Stimulated activated CD4-positive, alpha-beta T cell treated with anti-CD3 and anti-CD28 coated beads, Interleukin-12 subunit alpha, Interleukin-12 subunit beta, amount 100 ng/mL, for 24 hours (primary cell): ENCODE measurements around the gene MORN3.
"Not testable (repeated sequence)": the region's sequence is repeated elsewhere in the genome, so short reads cannot be mapped to it uniquely, and the experiment has no call there.

Experiments
- DNase-seq, 2 experiments: peaks; one replicate each; pipeline ENCODE4 v3.0.0-alpha.2; 2020; ENCODE audit warnings: low read depth in 2 of 2

Gene MORN3, protein sequence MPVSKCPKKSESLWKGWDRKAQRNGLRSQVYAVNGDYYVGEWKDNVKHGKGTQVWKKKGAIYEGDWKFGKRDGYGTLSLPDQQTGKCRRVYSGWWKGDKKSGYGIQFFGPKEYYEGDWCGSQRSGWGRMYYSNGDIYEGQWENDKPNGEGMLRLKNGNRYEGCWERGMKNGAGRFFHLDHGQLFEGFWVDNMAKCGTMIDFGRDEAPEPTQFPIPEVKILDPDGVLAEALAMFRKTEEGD

DNA sequence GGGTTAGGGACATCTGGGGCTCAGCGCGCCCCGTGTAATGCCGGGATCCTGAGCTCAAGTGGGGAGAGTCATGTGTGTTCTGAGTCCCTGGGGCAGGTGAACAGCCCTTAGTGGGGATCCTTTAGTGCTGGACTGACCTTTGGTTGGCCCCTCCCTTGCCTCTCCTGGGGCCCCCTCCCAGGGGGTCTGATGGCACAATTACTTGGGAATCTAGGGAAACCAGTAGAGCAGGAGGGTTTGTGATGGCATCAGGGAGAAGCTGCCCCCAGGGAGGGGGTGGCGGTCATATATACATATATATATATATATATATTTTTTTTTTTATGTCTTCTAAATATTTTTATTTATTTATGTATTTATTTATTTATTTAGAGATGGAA lies at the start of gene MORN3:
MORN3 (minus strand) TSS at position 134 of the 380 bp plus-strand sequence. CDS start 171 bp downstream, outside the sequence.
- DNase-seq, result no peak

DNA sequence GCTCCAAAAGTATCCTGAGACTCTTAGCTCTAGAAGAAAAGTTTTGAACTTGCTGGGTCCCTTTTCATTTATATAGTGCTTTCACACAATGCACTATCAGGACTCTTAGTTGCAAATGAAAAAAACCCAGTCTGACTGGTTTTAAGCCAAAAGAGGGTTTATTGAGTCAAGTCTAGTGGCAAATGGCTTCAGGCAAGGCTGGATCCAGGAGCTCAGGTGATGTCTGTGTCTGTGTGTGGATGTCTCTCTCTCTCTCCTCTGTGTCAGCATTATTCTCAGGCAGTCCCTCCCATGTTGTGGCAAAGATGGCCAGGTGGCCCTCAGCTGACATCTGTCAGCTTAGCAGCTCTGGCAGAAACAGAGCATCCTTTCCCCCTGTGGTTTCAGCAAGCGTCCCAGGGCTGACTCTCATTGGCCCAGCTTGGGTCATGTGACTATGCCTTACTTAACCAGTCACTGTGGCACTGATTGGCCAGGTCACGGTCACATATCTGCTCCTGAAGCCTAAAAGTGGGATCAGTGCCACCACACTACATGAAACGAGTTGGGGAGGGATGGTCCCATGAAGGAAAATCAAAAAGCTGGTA lies 49.3 kb upstream of the MORN3 start:
- no peak for DNase-seq

DNA sequence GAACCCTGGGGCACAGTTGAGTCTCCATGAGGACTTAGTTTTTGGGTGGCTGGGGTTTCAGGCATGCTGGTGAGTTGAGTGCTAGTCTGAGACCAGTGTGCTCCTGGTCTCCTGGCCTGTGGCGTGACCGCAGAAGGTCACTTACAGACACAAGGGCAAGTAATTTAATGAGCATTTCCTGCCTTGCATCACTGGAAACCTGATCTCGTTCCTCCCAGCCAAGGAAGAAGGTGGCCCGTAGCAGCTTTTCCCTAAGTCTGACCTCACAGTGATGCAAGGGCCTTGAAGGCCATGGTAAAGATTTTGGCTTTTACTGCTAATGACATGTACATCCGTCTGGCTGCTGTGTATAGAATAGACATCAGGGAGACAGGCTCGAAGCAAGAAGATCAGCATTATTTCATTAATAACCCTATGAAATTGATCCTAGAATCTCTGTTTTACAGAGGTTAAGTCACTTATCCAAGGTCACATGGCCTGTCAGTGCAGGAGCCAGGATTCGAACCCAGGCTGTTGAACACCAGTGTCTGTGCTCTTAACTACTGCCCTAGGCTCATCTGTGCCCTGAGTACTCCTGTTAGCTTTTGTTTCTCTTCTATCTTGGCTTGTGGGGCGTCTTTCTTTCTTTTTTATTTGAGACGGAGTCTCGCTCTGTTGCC lies 47.7 kb upstream of the MORN3 start:
- DNase-seq, result no peak

DNA sequence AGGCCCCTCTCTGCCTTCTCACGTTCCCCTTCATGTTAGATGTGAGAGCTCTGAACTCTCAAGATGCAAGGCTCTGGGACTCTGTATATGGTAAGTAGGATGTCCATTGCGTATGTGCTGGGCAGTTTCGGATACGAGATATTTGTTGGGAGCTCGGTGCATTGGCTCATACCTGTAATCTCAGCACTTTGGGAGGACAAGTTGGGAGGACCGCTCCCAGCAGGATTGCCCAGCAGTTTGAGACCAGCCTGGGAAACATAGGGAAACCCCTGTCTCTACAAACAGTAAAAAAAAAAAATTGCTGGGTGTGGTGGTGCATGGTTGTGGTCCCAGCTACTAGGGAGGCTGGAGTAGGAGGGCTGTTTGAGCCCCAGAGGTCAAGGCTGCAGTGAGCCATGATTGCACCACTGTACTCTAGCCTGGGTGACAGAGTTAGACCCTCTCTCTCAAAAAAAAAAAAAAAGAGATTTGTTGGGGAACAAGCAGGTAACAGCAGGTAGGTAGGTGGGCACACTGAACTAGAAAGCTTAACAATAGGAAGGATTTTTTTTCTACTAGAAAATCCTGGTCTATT lies 46.5 kb upstream of the MORN3 start:
- no peak for DNase-seq

DNA sequence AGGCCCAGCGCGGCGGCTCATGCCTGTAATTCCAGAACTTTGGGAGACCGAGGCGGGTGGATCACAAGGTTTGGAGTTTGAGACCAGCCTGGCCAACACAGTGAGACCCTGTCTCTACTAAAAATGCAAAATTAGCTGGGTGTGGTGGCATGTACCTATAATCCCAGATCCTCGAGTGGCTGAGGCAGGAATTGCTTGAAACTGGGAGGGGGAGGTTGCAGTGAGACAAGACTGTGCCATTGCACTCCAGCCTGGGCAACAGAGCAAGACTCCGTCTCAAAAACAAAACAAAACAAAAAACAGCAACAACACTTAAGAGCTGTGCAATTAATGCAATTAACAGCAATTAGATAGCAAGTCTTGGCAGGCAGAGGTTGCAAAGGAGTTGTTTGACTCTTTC lies 45.6 kb upstream of the MORN3 start:
- not testable (repeated sequence) for DNase-seq

DNA sequence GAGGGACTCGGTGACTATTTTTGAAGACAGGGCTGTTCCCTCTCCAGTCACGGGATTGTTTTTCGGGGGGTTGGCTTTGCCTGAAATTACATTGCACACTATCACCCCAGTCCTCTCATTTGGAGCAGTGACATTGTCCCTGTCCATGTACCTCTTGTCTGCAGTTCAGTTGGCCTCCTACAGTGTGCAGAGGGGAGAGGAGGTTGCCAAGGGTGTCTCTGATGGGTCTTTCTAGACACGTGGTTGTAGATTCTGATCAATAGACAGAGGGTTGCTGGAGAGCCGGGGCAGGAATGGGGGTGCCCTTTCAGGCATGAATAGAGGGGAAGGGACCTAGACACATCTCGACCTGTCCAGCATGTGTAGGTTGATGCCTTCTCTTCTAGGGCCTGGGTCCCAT lies 44.3 kb upstream of the MORN3 start:
- DNase-seq, result no peak

DNA sequence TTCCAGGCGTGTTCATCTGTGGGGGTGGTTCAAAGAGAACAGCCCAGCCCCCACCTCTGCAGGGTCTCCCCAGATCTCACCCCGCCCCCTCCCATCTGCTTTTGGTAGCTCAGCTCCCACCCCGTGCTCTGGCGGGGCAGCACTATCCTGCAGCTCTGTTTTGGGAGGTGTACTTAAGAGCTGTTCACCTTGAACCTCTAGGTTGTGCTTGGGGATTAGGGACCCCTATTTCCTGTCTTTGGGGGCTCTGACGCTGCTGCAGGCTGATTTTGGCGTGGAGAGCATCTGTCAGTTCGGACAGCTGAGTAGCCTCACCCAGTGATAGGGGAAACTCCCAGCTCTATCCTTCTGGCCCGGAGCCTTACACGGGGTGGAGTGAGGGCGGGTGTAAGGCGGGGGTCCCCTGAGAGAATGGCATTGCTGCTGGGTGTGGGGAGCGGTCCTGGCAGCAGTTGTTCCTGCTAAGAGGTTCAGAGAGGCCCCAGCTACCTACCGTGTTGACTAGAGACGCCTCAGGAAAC lies 43.9 kb upstream of the MORN3 start:
- no peak for DNase-seq

DNA sequence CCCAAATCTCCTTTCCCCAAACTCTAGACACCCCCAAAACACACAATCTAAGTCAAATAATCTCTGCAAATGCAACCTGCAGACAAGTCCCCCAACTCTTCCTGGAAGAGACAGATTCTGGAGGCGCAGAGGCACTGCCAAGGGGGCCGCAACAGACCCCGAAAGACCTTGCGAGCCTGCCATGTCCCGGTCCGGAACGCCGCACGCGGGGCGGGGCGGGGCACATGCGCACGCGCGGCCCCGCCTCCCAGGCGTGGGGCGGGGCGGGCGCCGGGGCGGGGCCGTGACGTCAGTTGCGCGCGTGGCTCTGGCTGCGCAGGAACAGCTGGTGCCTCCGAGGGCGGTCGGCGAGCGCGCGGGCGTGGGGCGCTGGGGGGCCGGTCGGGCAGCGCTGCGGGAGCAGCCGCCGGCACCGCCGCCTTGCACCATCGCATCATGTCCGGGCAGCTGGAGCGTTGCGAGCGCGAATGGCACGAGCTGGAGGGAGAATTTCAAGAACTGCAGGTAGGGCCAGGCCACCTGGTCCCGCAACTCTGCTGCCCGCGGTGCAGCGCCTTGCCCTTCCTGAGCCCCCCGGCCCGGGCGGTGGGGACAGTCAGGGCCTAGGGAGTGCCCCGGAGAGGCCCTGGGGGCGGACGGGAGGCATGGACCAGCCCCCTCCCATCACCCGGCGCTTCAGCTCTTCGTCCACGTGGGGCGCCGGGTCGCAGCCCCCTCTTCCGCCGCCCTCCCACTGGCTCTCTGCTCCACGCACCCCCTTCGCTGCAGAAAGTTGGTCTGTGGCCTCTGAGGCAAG lies 43.2 kb upstream of the MORN3 start, which contains the start of gene TMEM120B:
TMEM120B (plus strand) TSS at position 292 of the 796 bp plus-strand sequence; CDS start at position 436, 144 bp downstream.
- peak; percentile 72 to 73 for DNase-seq

DNA sequence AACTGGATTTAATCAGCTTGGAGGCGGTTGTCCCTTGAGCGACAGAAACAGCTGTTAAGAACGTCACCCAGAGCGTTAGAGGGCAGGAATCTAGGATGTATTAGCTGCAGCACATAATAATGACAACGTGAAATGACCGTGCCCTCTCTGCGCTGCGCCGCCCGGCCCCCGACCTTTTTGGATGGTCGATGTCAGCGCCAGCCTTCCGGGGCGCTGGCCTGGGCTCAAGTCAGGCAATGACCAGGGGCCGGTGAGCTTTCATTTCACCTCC lies 42.7 kb upstream of the MORN3 start:
- no peak for DNase-seq

DNA sequence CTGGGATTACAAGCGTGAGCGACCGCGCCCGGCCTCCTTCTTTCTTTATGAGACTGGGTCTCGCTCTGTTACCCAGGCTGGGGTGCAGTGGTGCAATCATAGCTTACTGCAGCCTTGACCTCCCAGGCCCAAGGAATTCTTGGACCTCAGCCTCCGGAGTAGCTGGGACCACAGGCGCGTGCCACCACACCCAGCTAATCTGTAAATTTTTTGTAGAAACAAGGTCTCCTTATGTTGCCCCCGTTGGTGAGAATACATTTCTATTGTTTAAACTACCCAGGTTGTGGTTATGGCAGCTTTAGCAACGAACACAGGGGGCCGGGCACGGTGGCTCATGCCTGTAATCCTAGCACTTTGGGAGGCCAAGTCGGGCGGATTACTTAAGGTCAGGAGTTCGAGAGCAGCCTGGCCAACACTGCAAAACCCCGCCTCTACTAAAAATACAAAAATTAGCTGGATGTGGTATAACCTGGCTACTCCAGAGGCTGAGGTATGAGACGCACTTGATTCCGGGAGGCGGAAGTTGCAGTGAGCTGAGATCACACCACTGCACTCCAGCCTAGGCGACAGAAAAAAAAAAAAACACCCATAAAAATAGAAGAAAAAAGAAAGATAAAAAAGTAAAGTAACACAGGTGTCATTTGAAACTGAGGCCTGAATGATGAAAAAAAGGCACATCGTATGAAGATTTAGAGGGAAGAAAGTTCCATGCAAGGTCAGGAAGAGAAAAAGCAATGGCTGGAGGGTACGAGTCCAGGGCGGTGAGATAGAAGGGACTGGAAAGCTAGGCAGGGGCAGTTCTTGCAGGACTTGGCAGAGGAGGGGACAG lies 42.1 kb upstream of the MORN3 start:
- DNase-seq, result no peak

DNA sequence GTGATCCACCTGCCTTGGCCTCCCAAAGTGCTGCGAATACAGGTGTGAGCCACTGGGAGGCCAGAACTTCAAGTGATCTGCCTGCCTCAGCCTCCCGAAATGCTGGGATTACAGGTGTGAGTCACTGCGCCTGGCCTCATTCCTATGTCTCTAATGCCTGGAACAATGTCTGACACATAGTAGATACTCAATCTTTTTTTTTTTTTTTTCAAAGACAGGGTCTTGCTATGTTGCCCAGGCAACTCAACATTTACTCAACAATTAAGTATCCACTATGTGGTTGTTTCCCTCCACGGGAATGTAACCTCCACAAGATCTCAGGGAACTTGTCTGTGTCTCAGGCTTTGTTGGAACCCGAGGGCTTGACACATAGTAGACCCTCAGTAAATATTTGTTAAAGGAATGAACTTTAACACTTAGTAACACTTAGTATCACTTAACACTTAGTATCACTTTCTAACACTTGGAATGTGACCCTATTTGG lies 40.1 kb upstream of the MORN3 start:
- no peak for DNase-seq

DNA sequence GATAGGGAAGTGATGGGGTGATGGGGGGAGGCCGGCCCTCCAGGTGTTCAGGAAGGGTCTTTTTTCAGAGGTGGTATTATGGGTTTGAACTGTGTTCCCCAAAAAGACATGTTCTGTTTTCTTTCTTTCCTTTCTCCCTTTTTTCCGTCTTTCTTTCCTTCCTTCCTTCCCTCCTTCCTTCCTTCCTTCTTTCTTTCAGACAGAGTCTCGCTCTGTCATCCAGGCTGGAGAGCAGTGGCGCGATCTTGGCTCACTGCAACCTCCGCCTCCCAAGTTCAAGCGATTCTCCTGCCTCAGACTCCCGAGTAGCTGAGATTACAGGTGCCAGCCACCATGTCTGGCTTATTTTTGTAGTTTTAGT lies 39.6 kb upstream of the MORN3 start:
- not testable (repeated sequence) for DNase-seq

DNA sequence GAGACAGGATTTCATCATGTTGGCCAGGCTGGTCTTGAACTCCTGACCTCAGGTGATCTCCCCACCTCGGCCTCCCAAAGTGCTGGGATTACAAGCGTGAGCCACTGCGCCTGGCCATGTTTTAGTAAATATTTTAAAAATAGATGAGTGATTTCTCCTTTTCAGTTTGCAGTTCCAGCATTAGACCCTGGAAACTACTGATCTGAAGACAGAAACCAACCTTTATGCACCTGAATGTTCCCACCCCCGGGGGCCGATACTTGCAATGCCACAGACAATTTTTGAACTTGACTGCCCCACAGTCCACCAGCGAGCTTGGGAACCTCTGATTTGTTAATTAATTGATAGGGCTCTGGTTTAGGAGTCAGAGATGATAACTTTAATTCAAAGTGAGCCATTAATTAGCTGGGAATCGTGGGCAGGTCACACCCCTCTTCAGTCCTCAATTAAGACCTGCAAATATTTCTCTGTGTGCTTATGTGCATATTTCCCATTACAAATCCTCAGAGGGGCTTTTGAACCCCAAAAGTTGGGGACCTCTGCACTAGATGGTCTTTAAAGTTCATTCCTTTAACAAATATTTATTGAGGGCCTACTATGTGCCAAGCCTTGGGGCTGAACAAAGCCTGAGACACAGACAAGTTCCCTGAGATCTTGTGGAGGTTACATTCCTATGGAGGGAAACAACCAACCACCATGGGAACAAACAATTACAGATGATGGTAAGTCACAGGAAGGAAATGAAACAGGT lies 39.0 kb upstream of the MORN3 start:
- no peak for DNase-seq

DNA sequence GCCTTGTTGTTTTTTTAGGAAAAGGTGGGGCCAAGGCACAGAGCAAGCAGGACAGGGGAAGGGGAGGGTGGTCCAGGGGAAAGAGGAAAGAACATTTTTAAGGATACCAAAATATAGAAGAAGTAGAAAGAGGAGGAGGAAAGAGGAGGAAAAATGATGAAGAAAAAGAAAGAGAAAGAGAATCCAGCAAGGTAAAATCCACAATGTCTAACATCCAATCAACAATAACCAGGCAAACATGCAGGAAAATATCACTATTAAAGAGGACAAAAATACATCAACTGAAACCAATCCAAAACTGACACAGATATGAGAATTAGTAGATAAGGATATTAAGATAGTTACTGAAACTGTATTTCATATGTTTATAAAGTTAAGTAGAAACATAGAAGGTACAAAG lies 36.1 kb upstream of the MORN3 start:
- DNase-seq, result no peak

DNA sequence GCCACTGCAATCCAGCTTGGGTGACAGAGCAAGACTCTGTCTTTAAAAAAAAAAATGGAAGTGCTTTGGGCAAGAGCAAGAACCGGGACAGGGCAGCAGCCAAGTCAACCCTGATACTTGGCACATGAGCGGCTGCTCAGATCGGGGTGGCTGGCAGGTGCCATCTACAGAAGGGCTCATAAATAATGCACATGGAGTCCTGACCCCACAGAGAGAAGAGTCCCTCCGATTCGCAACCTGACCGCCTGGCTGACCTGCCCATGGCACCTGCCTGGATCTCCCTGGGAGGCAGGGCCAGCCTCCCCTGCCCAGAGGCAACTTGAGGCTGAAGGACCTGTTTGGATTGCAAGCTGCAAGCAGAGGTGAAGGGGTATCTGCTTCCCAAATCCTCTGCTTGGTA lies 33.5 kb upstream of the MORN3 start:
- DNase-seq, result no peak

DNA sequence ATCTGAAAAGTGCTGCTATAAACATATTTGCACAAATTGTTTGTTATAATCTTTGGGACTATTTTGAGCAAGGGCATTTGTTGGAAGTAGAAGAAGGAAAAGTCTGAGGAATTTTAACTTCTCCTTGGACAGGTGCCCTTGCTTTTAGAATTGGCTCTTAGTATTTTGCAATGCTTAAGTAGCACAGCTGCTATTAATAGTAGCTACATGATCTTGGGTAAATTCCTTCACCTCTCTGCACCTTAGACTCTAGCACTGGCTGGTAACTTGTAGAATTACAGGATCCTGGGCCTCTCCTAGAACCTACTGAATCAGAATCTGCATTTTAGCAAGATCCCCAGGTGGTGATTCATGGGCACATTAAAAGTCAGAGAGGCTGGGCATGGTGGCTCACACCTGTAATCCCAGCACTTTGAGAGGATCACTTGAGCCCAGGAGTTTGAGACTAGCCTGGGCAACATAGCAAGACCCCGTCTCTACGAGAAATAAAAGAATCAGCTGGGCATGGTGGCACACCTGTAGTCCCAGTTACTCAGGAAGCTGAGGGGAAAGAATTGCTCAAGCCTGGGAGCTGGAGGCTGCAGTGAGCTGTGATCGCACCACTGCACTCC lies 32.3 kb upstream of the MORN3 start:
- DNase-seq, result no peak

DNA sequence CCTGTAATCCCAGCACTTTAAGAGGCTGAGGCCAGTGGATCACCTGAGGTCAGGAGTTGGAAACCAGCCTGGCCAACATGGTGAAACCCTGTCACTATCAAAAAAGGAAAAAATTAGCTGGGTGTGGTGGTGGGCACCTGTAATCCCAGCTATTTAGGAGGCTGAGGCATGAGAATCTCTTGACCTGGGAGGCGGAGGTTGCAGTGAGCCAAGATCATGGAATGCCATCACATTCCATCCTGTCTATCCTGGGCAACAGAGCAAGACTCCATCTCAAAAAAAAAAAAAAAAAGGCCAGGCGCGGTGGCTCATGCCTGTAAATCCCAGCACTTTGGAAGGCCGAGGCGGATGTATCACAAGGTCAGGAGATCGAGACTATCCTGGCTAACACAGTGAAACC lies 28.4 kb upstream of the MORN3 start:
- DNase-seq, result not testable (repeated sequence)

DNA sequence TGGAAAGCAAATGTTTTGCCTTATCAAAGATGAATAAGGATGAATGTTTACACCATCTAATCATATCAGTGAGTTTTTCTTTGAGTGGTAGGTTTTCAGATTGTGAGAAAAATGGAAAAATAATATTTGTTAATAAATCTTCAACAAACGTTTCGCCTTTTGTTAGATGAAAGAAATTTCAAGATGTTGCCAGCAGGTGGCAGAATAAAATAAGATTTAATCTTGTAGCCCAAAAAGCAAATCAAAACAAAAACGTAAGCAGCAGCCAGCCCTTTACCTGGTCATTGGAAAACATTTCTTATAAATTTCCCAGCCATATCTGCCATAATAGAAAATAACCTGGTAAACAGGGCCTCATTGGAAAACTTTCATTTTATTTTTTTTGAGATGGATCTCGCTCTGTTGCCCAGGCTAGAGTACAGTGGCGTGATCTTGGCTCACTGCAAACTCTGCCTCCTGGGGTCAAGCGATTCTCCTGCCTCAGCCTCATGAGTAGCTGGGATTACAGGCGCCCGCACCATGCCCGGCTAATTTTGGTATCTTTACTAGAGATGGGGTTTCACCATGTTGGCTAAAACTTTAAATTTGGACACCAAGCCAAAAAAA lies 27.7 kb upstream of the MORN3 start:
- DNase-seq, result no peak

DNA sequence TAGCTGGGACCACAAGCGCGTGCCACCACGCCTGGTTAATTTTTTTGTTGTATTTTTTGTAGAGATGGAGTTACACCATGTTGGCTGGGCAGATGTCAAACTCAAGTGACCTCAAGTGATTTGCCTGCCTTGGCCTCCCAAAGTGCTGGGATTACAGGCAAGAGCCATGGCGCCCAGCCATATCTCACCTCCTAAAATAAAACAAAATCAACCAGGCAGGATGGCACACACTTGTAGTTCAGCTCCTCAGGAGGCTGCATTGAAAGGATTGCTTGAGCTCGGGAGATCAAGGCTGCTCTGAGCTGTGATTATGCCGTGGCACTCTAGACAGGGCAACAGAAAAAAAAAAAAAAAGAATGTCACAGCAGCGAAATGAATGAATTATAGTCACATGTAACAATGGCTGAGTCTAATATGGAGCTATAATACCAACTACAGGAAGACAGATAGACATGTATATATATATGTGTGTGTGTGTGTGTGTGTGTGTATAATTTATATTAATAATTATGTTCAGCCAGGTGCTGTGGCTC lies 23.8 kb upstream of the MORN3 start:
- DNase-seq, result no peak
